HG03135 (cell line): ENCODE data around the gene WDR45B.
"Not testable (repeated sequence)": the region's sequence is repeated elsewhere in the genome, so short reads cannot be mapped to it uniquely, and the experiment has no call there.

Source experiments
- ATAC-seq: cut with Tn5 transposase; IDR thresholded peaks from one replicate; pipeline ENCODE4 v1.9.1; 2021; ENCODE audit warnings: mild to moderate bottlenecking, moderate library complexity; ENCODE audit not compliant: unreplicated experiment

WDR45B gene

GRCh38 chr17:82658796-82659452 is 10.7 kb upstream of the WDR45B start:
- ATAC-seq: no peak

GRCh38 chr17:82658331-82658730 is 10.1 kb upstream of the WDR45B start:
- no peak for ATAC-seq

- ATAC-seq: no peak
Observed at GRCh38 chr17:82657926-82658325, 9.7 kb upstream of the WDR45B start.

- no peak for ATAC-seq
Observed at GRCh38 chr17:82656266-82656665, 8.0 kb upstream of the WDR45B start.

GRCh38 chr17:82655523-82655922 is 7.3 kb upstream of the WDR45B start:
- ATAC-seq: no peak

GRCh38 chr17:82655038-82655479 is 6.8 kb upstream of the WDR45B start:
- ATAC-seq: no peak

- not testable (repeated sequence) for ATAC-seq
Observed at GRCh38 chr17:82654611-82655010, 6.4 kb upstream of the WDR45B start.

GRCh38 chr17:82653651-82654528 is 5.6 kb upstream of the WDR45B start:
- ATAC-seq: no peak

- ATAC-seq: no peak
Observed at GRCh38 chr17:82650723-82651122, 2.5 kb upstream of the WDR45B start.

- no peak for ATAC-seq
Observed at GRCh38 chr17:82649501-82650261, 1.4 kb upstream of the WDR45B start.

GRCh38 chr17:82648742-82649331 is 593 bp upstream of the WDR45B start:
- ATAC-seq: no peak

- ATAC-seq: peak; percentile 26
Observed at GRCh38 chr17:82647593-82648164, 565 bp downstream of the WDR45B start.

- ATAC-seq: no peak
Observed at GRCh38 chr17:82645516-82645915, 2.7 kb downstream of the WDR45B start.

- no peak for ATAC-seq
Observed at GRCh38 chr17:82644148-82644547, 4.1 kb downstream of the WDR45B start.

- no peak for ATAC-seq
Observed at GRCh38 chr17:82642022-82642421, 6.2 kb downstream of the WDR45B start.

- no peak for ATAC-seq
Observed at GRCh38 chr17:82640036-82640435, 8.2 kb downstream of the WDR45B start.

- no peak for ATAC-seq
Observed at GRCh38 chr17:82639628-82640027, 8.6 kb downstream of the WDR45B start.

GRCh38 chr17:82638183-82638773 is 10.0 kb downstream of the WDR45B start:
- ATAC-seq: no peak

- ATAC-seq: no peak
Observed at GRCh38 chr17:82636626-82637598, 11.3 kb downstream of the WDR45B start.
